H9 (cell line): Measurements from ENCODE around the gene OR2C3. TPM values are rescaled to one million over a fixed set of nuclear protein-coding genes. Genes with fewer than 3 reads are reported as not detected.

Experiments
- DNase-seq: peaks from one replicate; pipeline ENCODE4 v3.0.0-alpha.2; 2017
- H2AFZ ChIP-seq: one replicate; pipeline ENCODE4 v1.6.1; 2013; ENCODE audit warnings: mild to moderate bottlenecking, low read length, control low read depth, moderate library complexity
- H2AK5ac ChIP-seq: 2 replicates; pipeline ENCODE4 v1.6.1; 2013; ENCODE audit warnings: low read length, control low read depth, mixed read lengths; ENCODE audit not compliant: insufficient read length
- H2BK120ac ChIP-seq: one replicate; pipeline ENCODE4 v1.6.1; 2013; ENCODE audit warnings: low read depth, mild to moderate bottlenecking, low read length, control low read depth, inconsistent platforms; ENCODE audit not compliant: poor library complexity, severe bottlenecking
- H2BK12ac ChIP-seq: 2 replicates; pipeline ENCODE4 v1.6.1; 2013; ENCODE audit warnings: low read length, control low read depth, mixed read lengths, low read depth; ENCODE audit not compliant: insufficient read length
- H2BK15ac ChIP-seq: 2 replicates; pipeline ENCODE4 v1.6.1; 2013; ENCODE audit warnings: low read depth, low read length, control low read depth
- H2BK20ac ChIP-seq: one replicate; pipeline ENCODE4 v1.6.1; 2013; ENCODE audit warnings: low read depth, mild to moderate bottlenecking, low read length, control low read depth, inconsistent platforms; ENCODE audit not compliant: poor library complexity, severe bottlenecking
- H2BK5ac ChIP-seq: 2 replicates; pipeline ENCODE4 v1.6.1; 2013; ENCODE audit warnings: low read length, control low read depth, mixed read lengths; ENCODE audit not compliant: insufficient read length
- H3K14ac ChIP-seq: 2 replicates; pipeline ENCODE4 v1.6.1; 2013; ENCODE audit warnings: low read length, control low read depth; ENCODE audit not compliant: insufficient read depth
- H3K18ac ChIP-seq: 2 replicates; pipeline ENCODE4 v1.6.1; 2013; ENCODE audit warnings: low read depth, mild to moderate bottlenecking, mixed read lengths, low read length, control low read depth; ENCODE audit not compliant: insufficient read length
- H3K23ac ChIP-seq: 2 replicates; pipeline ENCODE4 v1.6.1; 2013; ENCODE audit warnings: low read length, control low read depth, mixed read lengths, low read depth; ENCODE audit not compliant: insufficient read length
- H3K23me2 ChIP-seq: 2 replicates; pipeline ENCODE4 v1.6.1; 2013; ENCODE audit warnings: low read depth, mild to moderate bottlenecking, mixed read lengths, low read length, control low read depth; ENCODE audit not compliant: insufficient read length, poor library complexity, severe bottlenecking
- H3K27ac ChIP-seq: 2 replicates; pipeline ENCODE4 v1.5.1; 2013; ENCODE audit warnings: low read length, control low read depth, mixed read lengths, low read depth; ENCODE audit not compliant: insufficient read length
- H3K27me3 ChIP-seq: 2 replicates; pipeline ENCODE4 v1.6.1; 2013; ENCODE audit warnings: low read length, control low read depth, inconsistent platforms; ENCODE audit not compliant: insufficient read depth
- H3K4ac ChIP-seq: 2 replicates; pipeline ENCODE4 v1.6.1; 2013; ENCODE audit warnings: low read depth, mild to moderate bottlenecking, control low read depth, inconsistent platforms, low read length, moderate library complexity
- H3K4me1 ChIP-seq: 2 replicates; pipeline ENCODE4 v1.6.1; 2013; ENCODE audit warnings: low read length, control low read depth, inconsistent platforms; ENCODE audit not compliant: insufficient read depth
- H3K4me2 ChIP-seq: 2 replicates; pipeline ENCODE4 v1.6.1; 2013; ENCODE audit warnings: low read length, control low read depth, mixed read lengths; ENCODE audit not compliant: insufficient read length, insufficient read depth
- H3K56ac ChIP-seq: 2 replicates; pipeline ENCODE4 v1.6.1; 2013; ENCODE audit warnings: low read depth, mild to moderate bottlenecking, mixed read lengths, low read length, control low read depth; ENCODE audit not compliant: insufficient read length
- H3K79me1 ChIP-seq: 2 replicates; pipeline ENCODE4 v1.6.1; 2013; ENCODE audit warnings: low read depth, mild to moderate bottlenecking, moderate library complexity, low read length, control low read depth, inconsistent platforms; ENCODE audit not compliant: insufficient read depth, poor library complexity, severe bottlenecking
- H3K79me2 ChIP-seq: 2 replicates; pipeline ENCODE4 v1.6.1; 2013; ENCODE audit warnings: low read length, control low read depth, inconsistent platforms; ENCODE audit not compliant: insufficient read depth
- H3K9ac ChIP-seq: 2 replicates; pipeline ENCODE4 v1.6.1; 2013; ENCODE audit warnings: low read length, control low read depth, mixed read lengths; ENCODE audit not compliant: insufficient read length; ENCODE audit errors: extremely low read depth
- H3K9me3 ChIP-seq: one replicate; pipeline ENCODE4 v1.6.1; 2013; ENCODE audit warnings: low read depth, low read length, inconsistent platforms; ENCODE audit not compliant: control insufficient read depth
- H3T11ph ChIP-seq: one replicate; pipeline ENCODE4 v1.6.1; 2013; ENCODE audit warnings: mild to moderate bottlenecking, low read length, control low read depth, inconsistent platforms
- H4K20me1 ChIP-seq: one replicate; pipeline ENCODE4 v1.6.1; 2013; ENCODE audit not compliant: control insufficient read depth, insufficient read length, insufficient read depth
- H4K5ac ChIP-seq: 2 replicates; pipeline ENCODE4 v1.6.1; 2013; ENCODE audit warnings: low read depth, mild to moderate bottlenecking, mixed read lengths, low read length, control low read depth; ENCODE audit not compliant: insufficient read length
- H4K8ac ChIP-seq: replicated peaks from 2 replicates; pipeline ENCODE4 v1.6.1; 2013; ENCODE audit warnings: low read length, control low read depth, mixed read lengths, low read depth; ENCODE audit not compliant: insufficient read length
- H4K91ac ChIP-seq: 2 replicates; pipeline ENCODE4 v1.6.1; 2013; ENCODE audit warnings: low read depth, mild to moderate bottlenecking, moderate library complexity, mixed read lengths, low read length, control low read depth; ENCODE audit not compliant: insufficient read length
- H3K27ac Mint-ChIP-seq, 3 experiments: 2 replicates in 2 of 3; 3 replicates in 1 of 3; pipeline ENCODE4 v1.8.0; 2020 to 2021; ENCODE audit warnings: mixed read lengths in 3 of 3, mild to moderate bottlenecking in 1 of 3, moderate library complexity in 1 of 3
- H3K27me3 Mint-ChIP-seq: 2 replicates; pipeline ENCODE4 v1.8.0; 2021; ENCODE audit warnings: low read depth, mild to moderate bottlenecking, moderate library complexity, mixed read lengths
- H3K36me3 Mint-ChIP-seq, 3 experiments: 2 replicates in 2 of 3; 3 replicates in 1 of 3; pipeline ENCODE4 v1.8.0; 2020 to 2021; ENCODE audit warnings: low read depth in 3 of 3, mixed read lengths in 3 of 3; ENCODE audit not compliant: insufficient read depth in 1 of 3
- H3K4me1 Mint-ChIP-seq, 2 experiments: 2 replicates each; pipeline ENCODE4 v1.8.0; 2020; ENCODE audit warnings: mixed read lengths in 2 of 2
- H3K4me3 Mint-ChIP-seq, 2 experiments: 2 replicates in 1 of 2; 3 replicates in 1 of 2; pipeline ENCODE4 v1.8.0; 2020 to 2021; ENCODE audit warnings: mild to moderate bottlenecking in 2 of 2, mixed read lengths in 2 of 2, moderate library complexity in 1 of 2
- H3K9me3 Mint-ChIP-seq, 2 experiments: 2 replicates in 1 of 2; 3 replicates in 1 of 2; pipeline ENCODE4 v1.8.0; 2020; ENCODE audit warnings: mild to moderate bottlenecking in 2 of 2, mixed read lengths in 2 of 2, moderate library complexity in 1 of 2
- CTCF ChIP-seq: fragments of 200-600 bp; sonication (generic); conservative IDR thresholded peaks from 3 replicates; pipeline ENCODE4 v1.8.0; 2021; ENCODE audit warnings: antibody characterized with exemption, mild to moderate bottlenecking
- WGBS: extraction: QIAGEN DNeasy Blood & Tissue Kit; methylation state at CpG from one replicate; pipeline ENCODE4 v1.1.7; 2013; ENCODE audit warnings: missing lambda C conversion rate, low lambda C conversion rate, mixed read lengths; ENCODE audit not compliant: insufficient read length; ENCODE audit errors: extremely low coverage; 5-methylcytosine and 5-hydroxymethylcytosine counted together
- total RNA-seq: library from RNA; stranded (reverse); gene quantifications from 2 replicates; pipeline ENCODE4 v1.2.1, GENCODE V29; 2021

Gene OR2C3
- total RNA-seq, 1 experiment from 2014 or later, result not detected

DNA sequence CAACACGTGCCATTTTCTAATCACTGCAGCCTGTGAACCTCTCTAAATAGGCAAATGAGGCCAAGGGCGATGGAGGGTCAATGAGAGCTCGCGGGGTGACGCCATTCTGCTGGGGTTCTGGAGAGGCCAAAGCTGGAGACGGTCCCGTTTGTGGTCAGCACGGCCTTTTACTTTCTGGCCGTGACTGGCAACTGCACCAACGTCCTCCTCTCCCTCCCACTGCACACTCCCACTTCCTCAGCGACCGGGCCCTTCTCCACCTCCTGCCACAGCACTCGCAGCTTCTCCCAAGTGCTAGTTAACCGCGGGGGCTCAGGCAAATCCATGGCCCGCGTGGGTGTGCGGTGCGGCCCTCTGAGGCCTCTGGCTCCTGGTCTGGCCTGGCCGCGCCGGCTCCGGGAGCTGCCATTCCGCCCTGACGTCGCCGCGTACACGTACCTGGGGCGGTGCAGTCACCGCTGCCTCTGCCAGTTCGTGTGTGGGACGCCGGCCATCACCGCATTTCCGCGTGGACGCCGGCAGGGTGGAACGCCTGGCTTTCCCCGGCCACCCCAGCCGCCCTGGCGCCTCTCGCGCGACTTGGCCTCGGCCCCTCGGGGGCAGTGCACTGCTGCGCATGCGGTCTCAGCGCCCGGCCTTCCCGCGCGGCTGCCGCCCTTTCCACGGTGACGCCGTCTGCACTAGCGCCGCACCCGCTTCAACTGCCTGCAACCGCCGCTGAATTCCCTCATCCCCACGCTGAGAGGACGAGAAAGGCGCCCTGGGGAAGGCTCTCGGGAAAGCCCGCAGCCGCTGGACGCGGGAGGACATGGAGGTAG is 18.2 kb downstream of the OR2C3 start:
- Histone ChIP-seq H3K23me2 (no peaks in the 10 kb centered on the region), H2BK20ac (no peak overlapping the region), H3K23ac (no peak overlapping the region), H3K4ac (no peak overlapping the region), H3K79me2 (no peaks in the 10 kb centered on the region), H3K4me1 (no peaks in the 10 kb centered on the region), H4K20me1 (no peaks in the 10 kb centered on the region), H3K9ac (no peak overlapping the region), H4K5ac (no peak overlapping the region), H3T11ph (no peak overlapping the region), H3K27ac (no peak overlapping the region), H3K4me2 (no peak overlapping the region), H2AK5ac (no peak overlapping the region), H3K14ac (no peak overlapping the region), H3K27me3 (no peaks in the 10 kb centered on the region), H2BK12ac (no peak overlapping the region), H2BK5ac (no peak overlapping the region), H2BK120ac (no peak overlapping the region), H3K18ac (no peak overlapping the region), H2BK15ac (no peak overlapping the region), H4K91ac (no peak overlapping the region), H3K9me3 (no peaks in the 10 kb centered on the region), H4K8ac (no peak overlapping the region), H3K79me1 (no peaks in the 10 kb centered on the region), H3K56ac (no peak overlapping the region), H2AFZ (no peak overlapping the region)
- DNase-seq, result peak; percentile 31
- Mint-ChIP-seq H3K36me3 (peaks cover 3 to 6% (median 5%) of the 10 kb centered on the region in 3 experiments; a peak in 5 of 7 replicates), H3K9me3 (peaks cover 21 to 24% of the 10 kb centered on the region in 2 experiments), H3K4me1 (no peaks in the 10 kb centered on the region), H3K27me3 (no peaks in the 10 kb centered on the region), H3K27ac (no peak overlapping the region), H3K4me3 (no peak overlapping the region)
- WGBS, result no CpG with 5 or more reads among the region's 72 CpGs
- TF ChIP-seq CTCF, result no peak
